ENCODE data around the gene TLR8. TPM values are rescaled to one million over a fixed set of nuclear protein-coding genes. Genes with fewer than 3 reads are reported as not detected.

TLR8 gene
- total RNA-seq = not detected

GRCh38 chrX:12906046-12906761 is at the start of gene TLR8:
Gene TLR8 (plus strand): TSS chrX:12906620. CDS start chrX:12906707, 87 bp downstream.
- no peaks in the 10 kb centered on the region for H3K9me3 Mint-ChIP-seq
- DNase-seq (ENCODE audit: low spot score) = no peak
- H3K36me3 Mint-ChIP-seq = no peaks in the 10 kb centered on the region
- no peak within 1 kb of the TSS for H3K27ac Mint-ChIP-seq
- H3K27me3 Mint-ChIP-seq = peaks cover 0 to 11% of the 10 kb centered on the region in 2 donors
- ATAC-seq = no peak
- no peak within 1 kb of the TSS for H3K4me3 Mint-ChIP-seq
- peaks cover 0 to 10% of the 10 kb centered on the region in 2 donors for H3K4me1 Mint-ChIP-seq (ENCODE audit: low read depth in 2 of 2)

GRCh38 chrX:12865359-12865758 is 41.1 kb upstream of the TLR8 start:
- Mint-ChIP-seq H3K27me3 (peaks cover 0 to 11% of the 10 kb centered on the region in 2 donors), H3K4me3 (no peak overlapping the region), H3K27ac (no peak overlapping the region), H3K4me1 (ENCODE audit: low read depth in 2 of 2) (no peaks in the 10 kb centered on the region), H3K9me3 (no peaks in the 10 kb centered on the region), H3K36me3 (no peaks in the 10 kb centered on the region)
- no peak for DNase-seq (ENCODE audit: low spot score)
- no peak for ATAC-seq

- DNase-seq (ENCODE audit: low spot score) (no peak), ATAC-seq (no peak)
- no peak within 1 kb of the TSS for H3K4me3 Mint-ChIP-seq
- H3K27ac Mint-ChIP-seq = no peak within 1 kb of the TSS
- no peaks in the 10 kb centered on the region for H3K4me1 Mint-ChIP-seq (ENCODE audit: low read depth in 2 of 2)
- H3K27me3 Mint-ChIP-seq = peaks cover 0 to 6% of the 10 kb centered on the region in 2 donors
- H3K9me3 Mint-ChIP-seq = no peaks in the 10 kb centered on the region
- H3K36me3 Mint-ChIP-seq = no peaks in the 10 kb centered on the region
Measured at GRCh38 chrX:12866451-12867377, 39.7 kb upstream of the TLR8 start, which contains the start of gene TLR7. Gene TLR7 (plus strand): TSS chrX:12867072. CDS start chrX:12867579, 507 bp downstream.

- Mint-ChIP-seq H3K9me3 (no peaks in the 10 kb centered on the region), H3K27me3 (peaks cover 0 to 10% of the 10 kb centered on the region in 2 donors), H3K4me1 (ENCODE audit: low read depth in 2 of 2) (no peaks in the 10 kb centered on the region), H3K36me3 (no peaks in the 10 kb centered on the region), H3K4me3 (no peak overlapping the region), H3K27ac (no peak overlapping the region)
- no peak for ATAC-seq
- DNase-seq (ENCODE audit: low spot score) = no peak
Measured at GRCh38 chrX:12867685-12868084, 38.7 kb upstream of the TLR8 start.

GRCh38 chrX:12868747-12869146 is 37.7 kb upstream of the TLR8 start:
- Mint-ChIP-seq H3K27ac (no peak overlapping the region), H3K27me3 (peaks cover 0 to 10% of the 10 kb centered on the region in 2 donors), H3K36me3 (no peaks in the 10 kb centered on the region), H3K4me1 (ENCODE audit: low read depth in 2 of 2) (no peaks in the 10 kb centered on the region), H3K9me3 (no peaks in the 10 kb centered on the region), H3K4me3 (no peak overlapping the region)
- DNase-seq (ENCODE audit: low spot score) (no peak), ATAC-seq (no peak)

- no peak overlapping the region for H3K4me3 Mint-ChIP-seq
- ATAC-seq = no peak
- H3K27me3 Mint-ChIP-seq = peaks cover 0 to 12% of the 10 kb centered on the region in 2 donors
- H3K36me3 Mint-ChIP-seq = no peaks in the 10 kb centered on the region
- no peak for DNase-seq (ENCODE audit: low spot score)
- no peaks in the 10 kb centered on the region for H3K9me3 Mint-ChIP-seq
- H3K4me1 Mint-ChIP-seq (ENCODE audit: low read depth in 2 of 2) = no peaks in the 10 kb centered on the region
- H3K27ac Mint-ChIP-seq = no peak overlapping the region
Measured at GRCh38 chrX:12871257-12871656, 35.2 kb upstream of the TLR8 start.

- no peak for ATAC-seq
- Mint-ChIP-seq H3K4me3 (no peak overlapping the region), H3K27me3 (peaks cover 0 to 10% of the 10 kb centered on the region in 2 donors), H3K36me3 (no peaks in the 10 kb centered on the region), H3K9me3 (no peaks in the 10 kb centered on the region), H3K27ac (no peak overlapping the region), H3K4me1 (ENCODE audit: low read depth in 2 of 2) (no peaks in the 10 kb centered on the region)
- no peak for DNase-seq (ENCODE audit: low spot score)
Measured at GRCh38 chrX:12872741-12873140, 33.7 kb upstream of the TLR8 start.

GRCh38 chrX:12874581-12874980 is 31.8 kb upstream of the TLR8 start:
- no peak for DNase-seq (ENCODE audit: low spot score)
- H3K4me3 Mint-ChIP-seq = no peak overlapping the region
- ATAC-seq = no peak
- H3K9me3 Mint-ChIP-seq = no peaks in the 10 kb centered on the region
- peaks cover 0 to 6% of the 10 kb centered on the region in 2 donors for H3K27me3 Mint-ChIP-seq
- no peaks in the 10 kb centered on the region for H3K4me1 Mint-ChIP-seq (ENCODE audit: low read depth in 2 of 2)
- no peak overlapping the region for H3K27ac Mint-ChIP-seq
- H3K36me3 Mint-ChIP-seq = no peaks in the 10 kb centered on the region

GRCh38 chrX:12877386-12877785 is 29.0 kb upstream of the TLR8 start:
- Mint-ChIP-seq H3K9me3 (no peaks in the 10 kb centered on the region), H3K4me3 (no peak overlapping the region), H3K4me1 (ENCODE audit: low read depth in 2 of 2) (no peaks in the 10 kb centered on the region), H3K27me3 (peaks cover 0 to 7% of the 10 kb centered on the region in 2 donors), H3K27ac (no peak overlapping the region), H3K36me3 (no peaks in the 10 kb centered on the region)
- DNase-seq (ENCODE audit: low spot score) = no peak
- ATAC-seq = no peak

GRCh38 chrX:12878536-12878935 is 27.9 kb upstream of the TLR8 start:
- Mint-ChIP-seq H3K27ac (no peak overlapping the region), H3K36me3 (no peaks in the 10 kb centered on the region)

GRCh38 chrX:12881914-12882313 is 24.5 kb upstream of the TLR8 start:
- no peaks in the 10 kb centered on the region for H3K36me3 Mint-ChIP-seq
- DNase-seq (ENCODE audit: low spot score) (no peak), ATAC-seq (no peak)
- no peaks in the 10 kb centered on the region for H3K9me3 Mint-ChIP-seq
- no peak overlapping the region for H3K4me3 Mint-ChIP-seq
- peaks cover 0 to 22% of the 10 kb centered on the region in 2 donors for H3K27me3 Mint-ChIP-seq
- no peak overlapping the region for H3K27ac Mint-ChIP-seq
- H3K4me1 Mint-ChIP-seq (ENCODE audit: low read depth in 2 of 2) = no peaks in the 10 kb centered on the region

More at GRCh38 chrX:12878536-12878935, 27.9 kb upstream of the TLR8 start:
- Mint-ChIP-seq H3K27me3 (peaks cover 0 to 11% of the 10 kb centered on the region in 2 donors), H3K9me3 (no peaks in the 10 kb centered on the region), H3K4me3 (no peak overlapping the region), H3K4me1 (ENCODE audit: low read depth in 2 of 2) (no peaks in the 10 kb centered on the region)
- DNase-seq (ENCODE audit: low spot score) = no peak
- no peak for ATAC-seq

- Mint-ChIP-seq H3K27ac (no peak overlapping the region), H3K4me1 (ENCODE audit: low read depth in 2 of 2) (peaks cover 0 to 3% of the 10 kb centered on the region in 2 donors), H3K27me3 (peaks cover 0 to 25% of the 10 kb centered on the region in 2 donors), H3K4me3 (no peak overlapping the region), H3K9me3 (no peaks in the 10 kb centered on the region), H3K36me3 (no peaks in the 10 kb centered on the region)
- DNase-seq (ENCODE audit: low spot score) = no peak
- ATAC-seq = no peak
Measured at GRCh38 chrX:12885508-12885907, 20.9 kb upstream of the TLR8 start.

- Mint-ChIP-seq H3K4me3 (no peak overlapping the region), H3K27me3 (peaks cover 0 to 25% of the 10 kb centered on the region in 2 donors), H3K36me3 (no peaks in the 10 kb centered on the region), H3K27ac (no peak overlapping the region), H3K4me1 (ENCODE audit: low read depth in 2 of 2) (peaks cover 0 to 13% of the 10 kb centered on the region in 2 donors), H3K9me3 (no peaks in the 10 kb centered on the region)
- DNase-seq (ENCODE audit: low spot score) (no peak), ATAC-seq (no peak)
Measured at GRCh38 chrX:12886545-12886944, 19.9 kb upstream of the TLR8 start.

GRCh38 chrX:12887141-12887540 is 19.3 kb upstream of the TLR8 start:
- Mint-ChIP-seq H3K27ac (no peak overlapping the region), H3K27me3 (peaks cover 0 to 22% of the 10 kb centered on the region in 2 donors)

More at GRCh38 chrX:12887141-12887540, 19.3 kb upstream of the TLR8 start:
- no peak for DNase-seq (ENCODE audit: low spot score)
- Mint-ChIP-seq H3K4me3 (no peak overlapping the region), H3K4me1 (ENCODE audit: low read depth in 2 of 2) (peaks cover 2 to 15% of the 10 kb centered on the region in 2 donors), H3K9me3 (no peaks in the 10 kb centered on the region), H3K36me3 (no peaks in the 10 kb centered on the region)
- no peak for ATAC-seq
